22Rv1 (cell line): ENCODE data around the gene TNFAIP8.

Experiments
- ZFX ChIP-seq: fragments of 450-650 bp; IDR thresholded peaks from 2 replicates; pipeline ENCODE4 v1.6.1; 2017; ENCODE audit warnings: antibody characterized with exemption, borderline replicate concordance
- TF ChIP-seq, protein P1 (sequence below): fragments of 450-650 bp; IDR thresholded peaks from 2 replicates; pipeline ENCODE4 v1.5.1; 2017; ENCODE audit warnings: mild to moderate bottlenecking

DNA sequence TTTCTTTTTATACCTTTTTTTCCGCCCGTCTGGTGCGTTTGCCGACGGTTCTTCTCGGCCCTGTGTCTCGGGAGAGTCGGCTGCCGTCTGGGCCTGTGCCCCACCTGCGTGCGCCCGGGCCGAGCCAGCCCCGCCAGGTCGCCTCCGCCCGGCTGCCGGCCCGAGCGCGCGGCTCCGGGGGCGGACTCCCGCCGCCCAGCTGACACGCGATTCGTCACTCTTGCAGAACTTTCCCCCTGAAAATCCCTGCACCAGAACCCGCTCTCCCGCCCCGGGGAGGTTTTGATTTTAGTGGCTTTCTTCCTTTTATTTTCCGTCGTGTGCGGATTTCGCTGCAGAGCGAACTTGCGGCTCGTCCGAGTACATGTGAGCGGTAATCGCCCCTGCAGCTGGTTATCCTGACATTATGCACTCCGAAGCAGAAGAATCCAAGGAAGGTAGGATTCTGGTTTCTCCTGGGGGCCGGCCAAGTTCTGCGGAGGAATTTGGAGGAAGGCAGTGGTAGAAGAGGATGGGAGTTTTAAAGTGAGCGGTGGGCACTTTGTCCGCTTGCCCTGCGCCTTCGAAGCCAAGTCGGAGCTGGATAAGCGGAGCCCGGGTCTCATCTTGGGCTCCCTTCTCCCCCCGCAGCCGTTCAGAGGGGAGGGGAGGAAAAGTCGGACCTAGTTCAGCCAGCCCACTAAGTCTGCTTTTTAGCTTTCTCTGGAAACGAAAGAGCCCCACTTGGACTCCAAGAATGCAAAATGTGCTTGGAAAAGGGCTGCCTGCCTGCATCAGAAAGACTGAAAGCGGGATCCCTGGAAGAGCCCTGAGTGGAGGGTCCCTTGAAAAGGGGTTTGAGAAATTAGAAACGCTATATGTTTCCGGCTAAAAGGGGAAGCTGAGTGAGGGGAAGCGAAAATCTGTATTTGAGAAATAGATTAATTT lies at the start of gene TNFAIP8:
- TF ChIP-seq, protein P1, sequence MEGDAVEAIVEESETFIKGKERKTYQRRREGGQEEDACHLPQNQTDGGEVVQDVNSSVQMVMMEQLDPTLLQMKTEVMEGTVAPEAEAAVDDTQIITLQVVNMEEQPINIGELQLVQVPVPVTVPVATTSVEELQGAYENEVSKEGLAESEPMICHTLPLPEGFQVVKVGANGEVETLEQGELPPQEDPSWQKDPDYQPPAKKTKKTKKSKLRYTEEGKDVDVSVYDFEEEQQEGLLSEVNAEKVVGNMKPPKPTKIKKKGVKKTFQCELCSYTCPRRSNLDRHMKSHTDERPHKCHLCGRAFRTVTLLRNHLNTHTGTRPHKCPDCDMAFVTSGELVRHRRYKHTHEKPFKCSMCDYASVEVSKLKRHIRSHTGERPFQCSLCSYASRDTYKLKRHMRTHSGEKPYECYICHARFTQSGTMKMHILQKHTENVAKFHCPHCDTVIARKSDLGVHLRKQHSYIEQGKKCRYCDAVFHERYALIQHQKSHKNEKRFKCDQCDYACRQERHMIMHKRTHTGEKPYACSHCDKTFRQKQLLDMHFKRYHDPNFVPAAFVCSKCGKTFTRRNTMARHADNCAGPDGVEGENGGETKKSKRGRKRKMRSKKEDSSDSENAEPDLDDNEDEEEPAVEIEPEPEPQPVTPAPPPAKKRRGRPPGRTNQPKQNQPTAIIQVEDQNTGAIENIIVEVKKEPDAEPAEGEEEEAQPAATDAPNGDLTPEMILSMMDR = no peak
- TF ChIP-seq ZFX = no peak
